ENCODE data around the gene MMEL1. TPM values are rescaled to one million over a fixed set of nuclear protein-coding genes. Genes with fewer than 3 reads are reported as not detected.

Gene MMEL1
- total RNA-seq, 1 experiment from 2014 or later = not detected

DNA sequence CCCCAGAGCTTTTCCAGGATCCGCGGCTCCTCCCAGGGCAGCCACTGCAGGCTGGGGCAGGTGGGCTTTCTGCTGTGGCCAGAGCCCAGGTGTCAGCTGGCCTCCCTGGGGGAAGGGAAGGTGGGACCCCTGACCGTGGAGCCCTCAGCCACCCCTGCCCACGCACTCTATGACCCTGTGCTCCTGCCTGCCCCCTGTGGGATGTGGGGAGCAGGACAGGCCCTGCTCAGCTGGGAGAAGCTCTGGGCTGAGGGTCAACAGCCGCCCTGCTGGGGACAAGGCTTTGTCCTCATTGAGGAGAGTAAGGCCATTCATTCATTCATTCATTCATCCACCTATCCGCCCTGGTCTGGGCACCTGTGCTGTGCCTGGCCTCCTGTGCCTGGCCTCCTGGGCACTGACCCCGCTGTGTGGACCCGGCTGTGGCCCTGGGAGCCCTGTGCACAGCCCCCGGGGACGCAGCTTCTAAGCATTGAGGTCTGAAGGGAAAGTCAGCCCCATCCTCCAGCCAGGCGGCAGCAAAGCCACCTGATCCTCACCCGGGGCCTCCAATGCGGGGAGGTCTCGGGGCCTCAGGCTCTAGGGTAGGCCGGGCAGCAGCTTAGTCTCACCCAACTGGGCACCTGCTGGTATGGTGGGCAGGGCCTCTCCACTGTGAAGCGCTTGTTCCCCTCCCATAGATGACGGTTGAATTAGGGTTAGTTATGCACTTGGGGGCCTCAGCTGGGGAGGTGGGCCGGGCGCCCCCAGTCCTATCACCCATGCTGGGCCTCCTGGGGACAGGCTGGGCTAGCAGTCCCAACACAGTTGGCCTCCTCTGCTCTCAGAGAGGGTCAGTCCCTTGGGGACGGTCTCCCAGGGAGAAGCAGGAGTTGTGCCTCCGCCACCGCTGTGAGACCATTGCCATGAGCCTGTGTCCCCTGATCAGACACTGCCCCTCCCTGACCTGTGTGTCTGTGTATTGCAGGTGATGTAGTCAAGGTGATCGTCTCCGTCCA is 70.6 kb downstream of the MMEL1 start:
- no peaks in the 10 kb centered on the region for H3K27me3 Mint-ChIP-seq (ENCODE audit: low read depth)
- peak; percentile 83 for ATAC-seq
- H3K4me1 Mint-ChIP-seq = 0 out of 2 replicates have a peak, but pooled peaks cover 3% of the 10 kb centered on the region
- ChIA-PET POLR2A (interaction anchor here (0.8 kb wide), 2 partner anchors 23 to 24 kb away, joined by 3 read pairs; partner anchors contain the start of gene PRXL2B), CTCF (interaction anchor here (0.6 to 3.8 kb wide), 25 partner anchors 10 to 929 kb away, joined by 3 to 28 read pairs (median 5); partner anchors contain the start of genes PANK4 and PRXL2B)
- DNase-seq (ENCODE audit: low spot score) = peak; percentile 56
- no peak for TF ChIP-seq ZNF396 (CRISPR knock-in tag; IDR thresholded peaks at IDR 0.05; ENCODE audit: borderline replicate concordance)
- TF ChIP-seq, protein P1, sequence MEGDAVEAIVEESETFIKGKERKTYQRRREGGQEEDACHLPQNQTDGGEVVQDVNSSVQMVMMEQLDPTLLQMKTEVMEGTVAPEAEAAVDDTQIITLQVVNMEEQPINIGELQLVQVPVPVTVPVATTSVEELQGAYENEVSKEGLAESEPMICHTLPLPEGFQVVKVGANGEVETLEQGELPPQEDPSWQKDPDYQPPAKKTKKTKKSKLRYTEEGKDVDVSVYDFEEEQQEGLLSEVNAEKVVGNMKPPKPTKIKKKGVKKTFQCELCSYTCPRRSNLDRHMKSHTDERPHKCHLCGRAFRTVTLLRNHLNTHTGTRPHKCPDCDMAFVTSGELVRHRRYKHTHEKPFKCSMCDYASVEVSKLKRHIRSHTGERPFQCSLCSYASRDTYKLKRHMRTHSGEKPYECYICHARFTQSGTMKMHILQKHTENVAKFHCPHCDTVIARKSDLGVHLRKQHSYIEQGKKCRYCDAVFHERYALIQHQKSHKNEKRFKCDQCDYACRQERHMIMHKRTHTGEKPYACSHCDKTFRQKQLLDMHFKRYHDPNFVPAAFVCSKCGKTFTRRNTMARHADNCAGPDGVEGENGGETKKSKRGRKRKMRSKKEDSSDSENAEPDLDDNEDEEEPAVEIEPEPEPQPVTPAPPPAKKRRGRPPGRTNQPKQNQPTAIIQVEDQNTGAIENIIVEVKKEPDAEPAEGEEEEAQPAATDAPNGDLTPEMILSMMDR (IDR thresholded peaks at IDR 0.05) = peak; percentile 51; the same call in 1 of the 2 replicates
- no peak overlapping the region for H3K4me3 Mint-ChIP-seq
- no peaks in the 10 kb centered on the region for H3K9me3 Mint-ChIP-seq
- H3K27ac Mint-ChIP-seq = no peak overlapping the region
- no peaks in the 10 kb centered on the region for H3K36me3 Mint-ChIP-seq

DNA sequence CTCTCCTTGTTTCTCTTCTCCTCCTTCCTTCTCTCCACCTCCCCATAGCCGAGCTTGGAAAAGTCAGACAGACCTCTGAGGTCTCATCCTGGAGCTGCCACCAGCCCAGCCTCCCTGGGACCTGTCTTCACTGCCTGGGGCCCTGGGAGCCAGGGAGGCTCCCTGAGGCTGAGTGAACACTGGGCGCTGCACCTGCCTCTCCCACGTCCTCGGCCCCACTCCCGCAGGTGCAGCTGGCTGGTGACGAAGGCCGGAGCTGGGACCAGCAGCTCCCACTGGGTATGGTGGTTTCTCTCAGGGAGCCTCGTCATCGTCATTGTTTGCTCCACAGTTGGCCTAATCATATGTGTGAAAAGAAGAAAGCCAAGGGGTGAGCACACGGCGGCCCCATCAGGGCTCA is 71.4 kb downstream of the MMEL1 start:
- H3K4me1 Mint-ChIP-seq = peaks cover 4% of the 10 kb centered on the region; the same call in 1 of the 2 replicates
- TF ChIP-seq ZBTB21 (CRISPR knock-in tag; IDR thresholded peaks at IDR 0.05; ENCODE audit: borderline replicate concordance) = no peak
- no peak for TF ChIP-seq ATF1 (CRISPR knock-in tag; IDR thresholded peaks at IDR 0.05)
- TF ChIP-seq, protein P2, sequence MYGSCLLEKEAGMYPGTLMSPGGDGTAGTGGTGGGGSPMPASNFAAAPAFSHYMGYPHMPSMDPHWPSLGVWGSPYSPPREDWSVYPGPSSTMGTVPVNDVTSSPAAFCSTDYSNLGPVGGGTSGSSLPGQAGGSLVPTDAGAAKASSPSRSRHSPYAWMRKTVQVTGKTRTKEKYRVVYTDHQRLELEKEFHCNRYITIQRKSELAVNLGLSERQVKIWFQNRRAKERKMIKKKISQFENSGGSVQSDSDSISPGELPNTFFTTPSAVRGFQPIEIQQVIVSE (CRISPR knock-in tag; IDR thresholded peaks at IDR 0.05; ENCODE audit: borderline replicate concordance) = no peak
- TF ChIP-seq TP53 (CRISPR knock-in tag; IDR thresholded peaks at IDR 0.05) = no peak
- TF ChIP-seq OVOL2 (CRISPR knock-in tag; IDR thresholded peaks at IDR 0.05; ENCODE audit: borderline replicate concordance) = no peak
- TF ChIP-seq, protein P3, sequence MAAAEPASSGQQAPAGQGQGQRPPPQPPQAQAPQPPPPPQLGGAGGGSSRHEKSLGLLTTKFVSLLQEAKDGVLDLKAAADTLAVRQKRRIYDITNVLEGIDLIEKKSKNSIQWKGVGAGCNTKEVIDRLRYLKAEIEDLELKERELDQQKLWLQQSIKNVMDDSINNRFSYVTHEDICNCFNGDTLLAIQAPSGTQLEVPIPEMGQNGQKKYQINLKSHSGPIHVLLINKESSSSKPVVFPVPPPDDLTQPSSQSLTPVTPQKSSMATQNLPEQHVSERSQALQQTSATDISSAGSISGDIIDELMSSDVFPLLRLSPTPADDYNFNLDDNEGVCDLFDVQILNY (CRISPR knock-in tag; IDR thresholded peaks at IDR 0.05) = no peak
- TF ChIP-seq ZNF232 (CRISPR knock-in tag; IDR thresholded peaks at IDR 0.05) = no peak
- TF ChIP-seq, protein P4, sequence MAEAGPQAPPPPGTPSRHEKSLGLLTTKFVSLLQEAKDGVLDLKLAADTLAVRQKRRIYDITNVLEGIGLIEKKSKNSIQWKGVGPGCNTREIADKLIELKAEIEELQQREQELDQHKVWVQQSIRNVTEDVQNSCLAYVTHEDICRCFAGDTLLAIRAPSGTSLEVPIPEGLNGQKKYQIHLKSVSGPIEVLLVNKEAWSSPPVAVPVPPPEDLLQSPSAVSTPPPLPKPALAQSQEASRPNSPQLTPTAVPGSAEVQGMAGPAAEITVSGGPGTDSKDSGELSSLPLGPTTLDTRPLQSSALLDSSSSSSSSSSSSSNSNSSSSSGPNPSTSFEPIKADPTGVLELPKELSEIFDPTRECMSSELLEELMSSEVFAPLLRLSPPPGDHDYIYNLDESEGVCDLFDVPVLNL (CRISPR knock-in tag; IDR thresholded peaks at IDR 0.05; ENCODE audit: borderline replicate concordance, low read depth) = no peak
- TF ChIP-seq ETV6 (CRISPR knock-in tag; IDR thresholded peaks at IDR 0.05) = no peak
- no peak for TF ChIP-seq PRRX2 (CRISPR knock-in tag; IDR thresholded peaks at IDR 0.05)
- TF ChIP-seq HMGA2 (CRISPR knock-in tag; IDR thresholded peaks at IDR 0.05) = no peak
- TF ChIP-seq RELA (CRISPR knock-in tag; IDR thresholded peaks at IDR 0.05; ENCODE audit: borderline replicate concordance) = no peak
- no peak for TF ChIP-seq CREM (CRISPR knock-in tag; IDR thresholded peaks at IDR 0.05)
- no peak for TF ChIP-seq ZNF138 (CRISPR knock-in tag; conservative IDR thresholded peaks at IDR 0.05)
- TF ChIP-seq ZNF121 (CRISPR knock-in tag; IDR thresholded peaks at IDR 0.05) = no peak
- H3K9me3 Mint-ChIP-seq = no peaks in the 10 kb centered on the region
- ChIA-PET POLR2A (interaction anchor here (0.8 kb wide), 2 partner anchors 24 to 25 kb away, joined by 3 read pairs; partner anchors contain the start of gene PRXL2B), CTCF (interaction anchor here (0.8 to 3.8 kb wide), 24 partner anchors 10 to 930 kb away, joined by 3 to 28 read pairs (median 5); partner anchors contain the start of genes PANK4 and PRXL2B)
- no peaks in the 10 kb centered on the region for H3K36me3 Mint-ChIP-seq
- no peaks in the 10 kb centered on the region for H3K27me3 Mint-ChIP-seq (ENCODE audit: low read depth)
- H3K27ac Mint-ChIP-seq = no peak overlapping the region
- no peak for DNase-seq (ENCODE audit: low spot score)
- H3K4me3 Mint-ChIP-seq = no peak overlapping the region
- ATAC-seq = no peak
